Measurements from ENCODE around the gene DNAH12. TPM values are rescaled to one million over a fixed set of nuclear protein-coding genes. Genes with fewer than 3 reads are reported as not detected.

DNAH12 gene
- total and polyA plus RNA-seq, 10 of the 15 experiments (the other 5 are each of a cell fraction or from before 2014, with no cell fraction given) = under 0.01 to 0.35 (median 0.08) TPM

DNA sequence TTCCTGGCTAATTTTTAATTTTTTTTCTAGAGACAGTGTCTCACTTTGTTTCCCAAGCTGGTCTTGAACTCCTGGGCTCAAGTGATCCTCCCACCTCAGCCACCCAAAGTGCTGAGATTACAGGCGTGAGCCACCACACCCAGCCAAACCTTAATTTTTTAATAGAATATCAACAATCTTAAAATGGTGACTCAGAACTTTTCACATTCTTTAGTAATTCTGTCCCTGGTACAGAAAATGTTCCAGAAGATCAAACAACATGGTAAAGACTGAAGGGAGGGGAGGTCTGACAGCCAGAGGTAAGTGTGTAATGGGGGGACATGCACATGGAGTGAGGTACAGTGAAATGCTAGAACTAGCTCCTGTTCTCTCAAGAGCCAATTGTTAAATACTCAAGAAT is 38.2 kb downstream of the DNAH12 start:
- Histone ChIP-seq H3K9me3 (replicated peaks; ENCODE audit: control insufficient read depth, insufficient read depth, low read length) (no peaks in the 10 kb centered on the region), H3K27me3 (replicated peaks in 1 of 2; ENCODE audit: control insufficient read depth in 2 of 2, insufficient read depth in 2 of 2, low read length in 1 of 2) (no peaks in the 10 kb centered on the region), H3K27ac (ENCODE audit: control insufficient read depth, insufficient read depth) (no peak overlapping the region), H3K9ac (ENCODE audit: control insufficient read depth, insufficient read depth, low read length) (no peak overlapping the region), H3K79me2 (ENCODE audit: control insufficient read depth, insufficient read depth, low read length) (no peaks in the 10 kb centered on the region), H3K4me2 (ENCODE audit: control insufficient read depth, insufficient read depth) (no peak overlapping the region), H3K36me3 (ENCODE audit: control insufficient read depth in 2 of 2, insufficient read depth in 2 of 2, low read length in 1 of 2) (no peaks in the 10 kb centered on the region), H3K4me3 (no peak overlapping the region), H3K4me1 (ENCODE audit: control insufficient read depth, insufficient read depth, low read length) (no peaks in the 10 kb centered on the region), H2AFZ (ENCODE audit: control insufficient read depth, low read depth, low read length) (no peak overlapping the region), H4K20me1 (ENCODE audit: control insufficient read depth, insufficient read depth) (no peaks in the 10 kb centered on the region)
- WGBS (ENCODE audit: insufficient coverage, insufficient replicate concordance, low lambda C conversion rate, missing lambda C conversion rate) = 57% methylated on average over 1 of the region's 1 CpG
- intact Hi-C loops (cut with micrococcal nuclease; ENCODE audit: unreplicated experiment) = no loop called here
- no peak for TF ChIP-seq TBL1XR1 (IDR thresholded peaks at IDR 0.05; ENCODE audit: low read depth, low read length)
- no peak for TF ChIP-seq FOXK2 (IDR thresholded peaks at IDR 0.05)
- TF ChIP-seq TCF7 (IDR thresholded peaks at IDR 0.05; ENCODE audit: borderline replicate concordance) = no peak
- TF ChIP-seq CHD1 (IDR thresholded peaks at IDR 0.05; ENCODE audit: low read depth, low read length) = no peak
- no peak for TF ChIP-seq TCF3 (IDR thresholded peaks at IDR 0.05; ENCODE audit: borderline replicate concordance, insufficient read depth, low read depth, low read length)
- TF ChIP-seq MYC (IDR thresholded peaks at IDR 0.05; ENCODE audit: insufficient read depth, insufficient read length, insufficient replicate concordance, low read length, severe bottlenecking) = no peak
- TF ChIP-seq SUPT20H (IDR thresholded peaks at IDR 0.05; ENCODE audit: borderline replicate concordance, control insufficient read depth, low read depth, low read length) = no peak
- ChIA-PET SMC1A (ENCODE audit: uncharacterized antibody, unreplicated experiment) (no interaction called here), CTCF (no interaction called here), POLR2A (no interaction called here), RAD21 (ENCODE audit: unreplicated experiment) (no interaction called here)
- ATAC-seq (no peak), DNase-seq (ENCODE audit: low read depth, low spot score) (no peak), FAIRE-seq (no peak)
- BruUV-seq (replicated peaks) = no TSS peak
- in situ Hi-C loops (cut with MboI) = no loop called here

DNA sequence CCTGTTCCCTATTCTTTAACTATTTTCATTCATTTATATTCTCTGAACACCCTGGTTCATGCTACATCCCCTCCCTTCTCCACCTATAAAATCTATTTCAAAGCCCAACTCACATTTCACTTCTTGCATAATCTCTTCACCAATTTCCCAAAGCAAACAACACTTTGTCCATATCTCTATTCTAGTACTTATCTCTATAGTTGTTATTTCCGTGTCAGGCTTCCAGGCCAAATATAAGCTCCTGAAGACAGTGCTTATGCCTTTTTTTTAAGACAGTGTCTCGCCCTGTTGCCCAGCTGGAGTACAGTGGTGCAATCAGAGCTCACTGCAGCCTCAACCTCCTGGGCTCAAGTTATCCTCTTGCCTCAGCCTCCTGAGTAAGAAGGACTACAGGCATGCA is 43.6 kb downstream of the DNAH12 start:
- H3K9me3 ChIP-seq (replicated peaks; ENCODE audit: control insufficient read depth, insufficient read depth, low read length) = no peaks in the 10 kb centered on the region
- ATAC-seq = no peak
- ChIA-PET SMC1A (ENCODE audit: uncharacterized antibody, unreplicated experiment) (no interaction called here), RAD21 (ENCODE audit: unreplicated experiment) (no interaction called here), POLR2A (no interaction called here), CTCF (no interaction called here)
- in situ Hi-C loops (cut with MboI) = no loop called here
- no peaks in the 10 kb centered on the region for H3K27me3 ChIP-seq (replicated peaks in 1 of 2; ENCODE audit: control insufficient read depth in 2 of 2, insufficient read depth in 2 of 2, low read length in 1 of 2)
- intact Hi-C loops (cut with micrococcal nuclease; ENCODE audit: unreplicated experiment) = no loop called here
- no peaks in the 10 kb centered on the region for H3K36me3 ChIP-seq (ENCODE audit: control insufficient read depth in 2 of 2, insufficient read depth in 2 of 2, low read length in 1 of 2)
- H3K4me2 ChIP-seq (ENCODE audit: control insufficient read depth, insufficient read depth) = no peak overlapping the region
- H4K20me1 ChIP-seq (ENCODE audit: control insufficient read depth, insufficient read depth) = no peaks in the 10 kb centered on the region
- no peak overlapping the region for H3K27ac ChIP-seq (ENCODE audit: control insufficient read depth, insufficient read depth)
- H3K4me1 ChIP-seq (ENCODE audit: control insufficient read depth, insufficient read depth, low read length) = no peaks in the 10 kb centered on the region
- no peak for DNase-seq (ENCODE audit: low read depth, low spot score)
- FAIRE-seq = no peak
- no peak overlapping the region for H3K4me3 ChIP-seq
- no peak overlapping the region for H3K9ac ChIP-seq (ENCODE audit: control insufficient read depth, insufficient read depth, low read length)
- 52% methylated on average over 2 of the region's 2 CpGs for WGBS (ENCODE audit: insufficient coverage, insufficient replicate concordance, low lambda C conversion rate, missing lambda C conversion rate)
- no peak overlapping the region for H2AFZ ChIP-seq (ENCODE audit: control insufficient read depth, low read depth, low read length)
- no peaks in the 10 kb centered on the region for H3K79me2 ChIP-seq (ENCODE audit: control insufficient read depth, insufficient read depth, low read length)
- BruUV-seq (replicated peaks) = no TSS peak
- TF ChIP-seq PKNOX1 (IDR thresholded peaks at IDR 0.05) (no peak), PRDM15 (CRISPR knock-in tag; IDR thresholded peaks at IDR 0.05) (no peak), NFYB (IDR thresholded peaks at IDR 0.05; ENCODE audit: insufficient read depth, low read depth, low read length) (no peak)
- TF ChIP-seq, protein P1, sequence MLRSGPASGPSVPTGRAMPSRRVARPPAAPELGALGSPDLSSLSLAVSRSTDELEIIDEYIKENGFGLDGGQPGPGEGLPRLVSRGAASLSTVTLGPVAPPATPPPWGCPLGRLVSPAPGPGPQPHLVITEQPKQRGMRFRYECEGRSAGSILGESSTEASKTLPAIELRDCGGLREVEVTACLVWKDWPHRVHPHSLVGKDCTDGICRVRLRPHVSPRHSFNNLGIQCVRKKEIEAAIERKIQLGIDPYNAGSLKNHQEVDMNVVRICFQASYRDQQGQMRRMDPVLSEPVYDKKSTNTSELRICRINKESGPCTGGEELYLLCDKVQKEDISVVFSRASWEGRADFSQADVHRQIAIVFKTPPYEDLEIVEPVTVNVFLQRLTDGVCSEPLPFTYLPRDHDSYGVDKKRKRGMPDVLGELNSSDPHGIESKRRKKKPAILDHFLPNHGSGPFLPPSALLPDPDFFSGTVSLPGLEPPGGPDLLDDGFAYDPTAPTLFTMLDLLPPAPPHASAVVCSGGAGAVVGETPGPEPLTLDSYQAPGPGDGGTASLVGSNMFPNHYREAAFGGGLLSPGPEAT (IDR thresholded peaks at IDR 0.05; ENCODE audit: low read depth) = no peak
